GM23338 (cell line): ENCODE results near the gene RAB3GAP2. TPM values are rescaled to one million over a fixed set of nuclear protein-coding genes. Genes with fewer than 3 reads are reported as not detected.

Source experiments
- CREB1 ChIP-seq: fragments of 250-450 bp; sonication (Bioruptor Pico); IDR thresholded peaks from 2 replicates; pipeline ENCODE4 v1.5.0; 2020; ENCODE audit warnings: low read depth, mild to moderate bottlenecking, moderate library complexity
- CTCF ChIP-seq, 2 experiments: fragments of 200-600 bp in 1 of 2; sonication (generic) in 1 of 2; conservative IDR thresholded peaks; 2 replicates each; pipeline versions ENCODE4 v1.5.1 to v1.6.1; 2016 to 2017; ENCODE audit warnings: antibody characterized with exemption in 2 of 2, low read depth in 2 of 2, mild to moderate bottlenecking in 2 of 2, moderate library complexity in 1 of 2
- EZH2 ChIP-seq: fragments of 200-600 bp; sonication (generic); IDR thresholded peaks from one replicate; pipeline ENCODE4 v1.8.0; 2017; ENCODE audit warnings: antibody characterized with exemption, mild to moderate bottlenecking, low read depth; ENCODE audit not compliant: unreplicated experiment
- EZH2phosphoT487 ChIP-seq: fragments of 200-600 bp; sonication (generic); IDR thresholded peaks from one replicate; pipeline ENCODE4 v1.8.1; 2018; ENCODE audit warnings: antibody characterized with exemption; ENCODE audit not compliant: unreplicated experiment
- JUNB ChIP-seq: IDR thresholded peaks from one replicate; pipeline ENCODE4 v1.6.1; 2016; ENCODE audit warnings: antibody characterized with exemption; ENCODE audit not compliant: unreplicated experiment
- NANOG ChIP-seq: IDR thresholded peaks from 2 replicates; pipeline ENCODE4 v1.6.1; 2016; ENCODE audit warnings: antibody characterized with exemption, borderline replicate concordance
- POLR2AphosphoS5 ChIP-seq: IDR thresholded peaks from 2 replicates; pipeline ENCODE4 v1.6.1; 2016; ENCODE audit warnings: antibody characterized with exemption, low read depth
- STAT1 ChIP-seq: IDR thresholded peaks from one replicate; pipeline ENCODE4 v1.6.1; 2016; ENCODE audit warnings: antibody characterized with exemption; ENCODE audit not compliant: unreplicated experiment
- ZNF114 ChIP-seq: fragments of 250-450 bp; sonication (Bioruptor Pico); IDR thresholded peaks from 2 replicates; pipeline ENCODE4 v1.5.0; 2020; ENCODE audit warnings: mild to moderate bottlenecking, moderate library complexity
- ZNF331 ChIP-seq: fragments of 250-450 bp; sonication (Bioruptor Pico); IDR thresholded peaks from 2 replicates; pipeline ENCODE4 v1.5.0; 2020; ENCODE audit warnings: low read depth, mild to moderate bottlenecking, moderate library complexity
- polyA plus RNA-seq: library from polyadenylated mRNA; unstranded; fragments of >200 nt; fragmentation: Nextera tagmentation; extraction: Ambion mirVana; gene quantifications from 2 replicates; pipeline ENCODE4 v1.2.1, GENCODE V29; 2016
- total RNA-seq: library from RNA; depleted of rRNA; stranded (reverse); fragments of >200 nt; shearing (Covaris generic); gene quantifications from 2 replicates; pipeline ENCODE4 v1.2.3, GENCODE V29; 2014
- TF ChIP-seq, protein P1 (sequence below): fragments of 250-450 bp; sonication (Bioruptor Pico); IDR thresholded peaks from 2 replicates; pipeline ENCODE4 v1.5.0; 2020; ENCODE audit warnings: mild to moderate bottlenecking, moderate library complexity
- TF ChIP-seq, protein P2 (sequence below): IDR thresholded peaks from one replicate; pipeline ENCODE4 v1.6.1; 2018; ENCODE audit warnings: antibody characterized with exemption; ENCODE audit not compliant: unreplicated experiment

The RAB3GAP2 gene
- total and polyA plus RNA-seq, 2 experiments from 2014 or later, result 19.4 to 44.6 TPM

GRCh38 chr1:220251272-220251671 lies 21.0 kb downstream of the RAB3GAP2 start (continued):
- TF ChIP-seq, protein P1, sequence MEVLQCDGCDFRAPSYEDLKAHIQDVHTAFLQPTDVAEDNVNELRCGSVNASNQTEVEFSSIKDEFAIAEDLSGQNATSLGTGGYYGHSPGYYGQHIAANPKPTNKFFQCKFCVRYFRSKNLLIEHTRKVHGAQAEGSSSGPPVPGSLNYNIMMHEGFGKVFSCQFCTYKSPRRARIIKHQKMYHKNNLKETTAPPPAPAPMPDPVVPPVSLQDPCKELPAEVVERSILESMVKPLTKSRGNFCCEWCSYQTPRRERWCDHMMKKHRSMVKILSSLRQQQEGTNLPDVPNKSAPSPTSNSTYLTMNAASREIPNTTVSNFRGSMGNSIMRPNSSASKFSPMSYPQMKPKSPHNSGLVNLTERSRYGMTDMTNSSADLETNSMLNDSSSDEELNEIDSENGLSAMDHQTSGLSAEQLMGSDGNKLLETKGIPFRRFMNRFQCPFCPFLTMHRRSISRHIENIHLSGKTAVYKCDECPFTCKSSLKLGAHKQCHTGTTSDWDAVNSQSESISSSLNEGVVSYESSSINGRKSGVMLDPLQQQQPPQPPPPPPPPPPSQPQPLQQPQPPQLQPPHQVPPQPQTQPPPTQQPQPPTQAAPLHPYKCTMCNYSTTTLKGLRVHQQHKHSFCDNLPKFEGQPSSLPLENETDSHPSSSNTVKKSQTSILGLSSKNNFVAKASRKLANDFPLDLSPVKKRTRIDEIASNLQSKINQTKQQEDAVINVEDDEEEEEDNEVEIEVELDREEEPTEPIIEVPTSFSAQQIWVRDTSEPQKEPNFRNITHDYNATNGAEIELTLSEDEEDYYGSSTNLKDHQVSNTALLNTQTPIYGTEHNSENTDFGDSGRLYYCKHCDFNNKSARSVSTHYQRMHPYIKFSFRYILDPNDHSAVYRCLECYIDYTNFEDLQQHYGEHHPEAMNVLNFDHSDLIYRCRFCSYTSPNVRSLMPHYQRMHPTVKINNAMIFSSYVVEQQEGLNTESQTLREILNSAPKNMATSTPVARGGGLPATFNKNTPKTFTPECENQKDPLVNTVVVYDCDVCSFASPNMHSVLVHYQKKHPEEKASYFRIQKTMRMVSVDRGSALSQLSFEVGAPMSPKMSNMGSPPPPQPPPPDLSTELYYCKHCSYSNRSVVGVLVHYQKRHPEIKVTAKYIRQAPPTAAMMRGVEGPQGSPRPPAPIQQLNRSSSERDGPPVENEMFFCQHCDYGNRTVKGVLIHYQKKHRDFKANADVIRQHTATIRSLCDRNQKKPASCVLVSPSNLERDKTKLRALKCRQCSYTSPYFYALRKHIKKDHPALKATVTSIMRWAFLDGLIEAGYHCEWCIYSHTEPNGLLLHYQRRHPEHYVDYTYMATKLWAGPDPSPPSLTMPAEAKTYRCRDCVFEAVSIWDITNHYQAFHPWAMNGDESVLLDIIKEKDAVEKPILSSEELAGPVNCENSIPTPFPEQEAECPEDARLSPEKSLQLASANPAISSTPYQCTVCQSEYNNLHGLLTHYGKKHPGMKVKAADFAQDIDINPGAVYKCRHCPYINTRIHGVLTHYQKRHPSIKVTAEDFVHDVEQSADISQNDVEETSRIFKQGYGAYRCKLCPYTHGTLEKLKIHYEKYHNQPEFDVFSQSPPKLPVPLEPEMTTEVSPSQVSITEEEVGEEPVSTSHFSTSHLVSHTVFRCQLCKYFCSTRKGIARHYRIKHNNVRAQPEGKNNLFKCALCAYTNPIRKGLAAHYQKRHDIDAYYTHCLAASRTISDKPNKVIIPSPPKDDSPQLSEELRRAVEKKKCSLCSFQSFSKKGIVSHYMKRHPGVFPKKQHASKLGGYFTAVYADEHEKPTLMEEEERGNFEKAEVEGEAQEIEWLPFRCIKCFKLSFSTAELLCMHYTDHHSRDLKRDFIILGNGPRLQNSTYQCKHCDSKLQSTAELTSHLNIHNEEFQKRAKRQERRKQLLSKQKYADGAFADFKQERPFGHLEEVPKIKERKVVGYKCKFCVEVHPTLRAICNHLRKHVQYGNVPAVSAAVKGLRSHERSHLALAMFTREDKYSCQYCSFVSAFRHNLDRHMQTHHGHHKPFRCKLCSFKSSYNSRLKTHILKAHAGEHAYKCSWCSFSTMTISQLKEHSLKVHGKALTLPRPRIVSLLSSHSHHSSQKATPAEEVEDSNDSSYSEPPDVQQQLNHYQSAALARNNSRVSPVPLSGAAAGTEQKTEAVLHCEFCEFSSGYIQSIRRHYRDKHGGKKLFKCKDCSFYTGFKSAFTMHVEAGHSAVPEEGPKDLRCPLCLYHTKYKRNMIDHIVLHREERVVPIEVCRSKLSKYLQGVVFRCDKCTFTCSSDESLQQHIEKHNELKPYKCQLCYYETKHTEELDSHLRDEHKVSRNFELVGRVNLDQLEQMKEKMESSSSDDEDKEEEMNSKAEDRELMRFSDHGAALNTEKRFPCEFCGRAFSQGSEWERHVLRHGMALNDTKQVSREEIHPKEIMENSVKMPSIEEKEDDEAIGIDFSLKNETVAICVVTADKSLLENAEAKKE (CRISPR knock-in tag), result no peak
- no peak for TF ChIP-seq NANOG
- TF ChIP-seq, protein P2, sequence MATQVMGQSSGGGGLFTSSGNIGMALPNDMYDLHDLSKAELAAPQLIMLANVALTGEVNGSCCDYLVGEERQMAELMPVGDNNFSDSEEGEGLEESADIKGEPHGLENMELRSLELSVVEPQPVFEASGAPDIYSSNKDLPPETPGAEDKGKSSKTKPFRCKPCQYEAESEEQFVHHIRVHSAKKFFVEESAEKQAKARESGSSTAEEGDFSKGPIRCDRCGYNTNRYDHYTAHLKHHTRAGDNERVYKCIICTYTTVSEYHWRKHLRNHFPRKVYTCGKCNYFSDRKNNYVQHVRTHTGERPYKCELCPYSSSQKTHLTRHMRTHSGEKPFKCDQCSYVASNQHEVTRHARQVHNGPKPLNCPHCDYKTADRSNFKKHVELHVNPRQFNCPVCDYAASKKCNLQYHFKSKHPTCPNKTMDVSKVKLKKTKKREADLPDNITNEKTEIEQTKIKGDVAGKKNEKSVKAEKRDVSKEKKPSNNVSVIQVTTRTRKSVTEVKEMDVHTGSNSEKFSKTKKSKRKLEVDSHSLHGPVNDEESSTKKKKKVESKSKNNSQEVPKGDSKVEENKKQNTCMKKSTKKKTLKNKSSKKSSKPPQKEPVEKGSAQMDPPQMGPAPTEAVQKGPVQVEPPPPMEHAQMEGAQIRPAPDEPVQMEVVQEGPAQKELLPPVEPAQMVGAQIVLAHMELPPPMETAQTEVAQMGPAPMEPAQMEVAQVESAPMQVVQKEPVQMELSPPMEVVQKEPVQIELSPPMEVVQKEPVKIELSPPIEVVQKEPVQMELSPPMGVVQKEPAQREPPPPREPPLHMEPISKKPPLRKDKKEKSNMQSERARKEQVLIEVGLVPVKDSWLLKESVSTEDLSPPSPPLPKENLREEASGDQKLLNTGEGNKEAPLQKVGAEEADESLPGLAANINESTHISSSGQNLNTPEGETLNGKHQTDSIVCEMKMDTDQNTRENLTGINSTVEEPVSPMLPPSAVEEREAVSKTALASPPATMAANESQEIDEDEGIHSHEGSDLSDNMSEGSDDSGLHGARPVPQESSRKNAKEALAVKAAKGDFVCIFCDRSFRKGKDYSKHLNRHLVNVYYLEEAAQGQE, result no peak
- no peak for TF ChIP-seq JUNB
- no peak for TF ChIP-seq ZNF331 (CRISPR knock-in tag)
- no peak for TF ChIP-seq ZNF114 (CRISPR knock-in tag)
- TF ChIP-seq EZH2, result no peak
- TF ChIP-seq CREB1 (CRISPR knock-in tag), result no peak
- TF ChIP-seq STAT1, result no peak
- no peak for TF ChIP-seq EZH2phosphoT487
- no peak for TF ChIP-seq POLR2AphosphoS5
- no peak for TF ChIP-seq CTCF (conservative IDR thresholded peaks at IDR 0.05; ENCODE audit: low read depth in 2 of 2)
